Uterus (tissue), 4 donors: ENCODE measurements around the gene NBEA. TPM values are rescaled to one million over a fixed set of nuclear protein-coding genes. Genes with fewer than 3 reads are reported as not detected.

Source experiments
- DNase-seq, 2 donors: peaks; one replicate each; pipeline ENCODE4 v3.0.0-alpha.2; 2019 to 2020
- H3K27ac ChIP-seq, 2 donors: fragments of 200-600 bp; sonication (generic); 1 replicate in 1 of 2; 2 replicates in 1 of 2; pipeline ENCODE4 v1.5.1; 2016 to 2018
- H3K27me3 ChIP-seq, 2 donors: fragments of 200-600 bp; sonication (generic); one replicate each; pipeline ENCODE4 v1.5.1; 2018 to 2019; ENCODE audit warnings: control low read depth in 1 of 2
- H3K36me3 ChIP-seq, 2 donors: fragments of 200-600 bp; sonication (generic); one replicate each; pipeline ENCODE4 v1.5.1; 2019; ENCODE audit warnings: control low read depth in 1 of 2
- H3K4me1 ChIP-seq, 2 donors: fragments of 200-600 bp; sonication (generic); one replicate each; pipeline ENCODE4 v1.5.1; 2018 to 2019; ENCODE audit warnings: control low read depth in 1 of 2
- H3K4me3 ChIP-seq, 2 donors: fragments of 200-600 bp; sonication (generic); 1 replicate in 1 of 2; 2 replicates in 1 of 2; pipeline ENCODE4 v1.5.1; 2018 to 2019; ENCODE audit warnings: mild to moderate bottlenecking in 1 of 2
- H3K9me3 ChIP-seq, 2 donors: fragments of 200-600 bp; sonication (generic); one replicate each; pipeline ENCODE4 v1.5.1; 2019; ENCODE audit warnings: control low read depth in 1 of 2
- POLR2A ChIP-seq, 2 donors: fragments of 450-650 bp; IDR thresholded peaks; one replicate each; pipeline ENCODE4 v1.6.1; 2016; ENCODE audit warnings: antibody characterized with exemption in 2 of 2, mild to moderate bottlenecking in 1 of 2, moderate library complexity in 1 of 2
- intact Hi-C: fragments of 100-400 bp; cut with DNase I; formaldehyde crosslinking; loops from one replicate; pipeline ENCODE4 v1.15.1; 2023; ENCODE audit warnings: low total_unique reads
- total RNA-seq, 4 donors: library from RNA; depleted of rRNA in 3 of 4; stranded (reverse); fragments of >200 nt in 3 of 4; gene quantifications; one replicate each; pipeline versions ENCODE4 v1.1.0 to v1.2.4, GENCODE V29; 2014 to 2023
- TF ChIP-seq, protein P1 (sequence below), 4 experiments: fragments of 200-600 bp in 2 of 4; fragments of 450-650 bp in 2 of 4; sonication (generic) in 2 of 4; IDR thresholded peaks; one replicate each; pipeline ENCODE4 v1.5.1; 2016 to 2019; ENCODE audit warnings: antibody characterized with exemption in 4 of 4, mild to moderate bottlenecking in 2 of 4, moderate library complexity in 1 of 4
- donor health status: DM: yes; HTN: yes; CAD: no.

Gene NBEA
- total RNA-seq, 4 donors from 2014 or later: 15.6 to 58.1 (median 37.3) TPM

DNA sequence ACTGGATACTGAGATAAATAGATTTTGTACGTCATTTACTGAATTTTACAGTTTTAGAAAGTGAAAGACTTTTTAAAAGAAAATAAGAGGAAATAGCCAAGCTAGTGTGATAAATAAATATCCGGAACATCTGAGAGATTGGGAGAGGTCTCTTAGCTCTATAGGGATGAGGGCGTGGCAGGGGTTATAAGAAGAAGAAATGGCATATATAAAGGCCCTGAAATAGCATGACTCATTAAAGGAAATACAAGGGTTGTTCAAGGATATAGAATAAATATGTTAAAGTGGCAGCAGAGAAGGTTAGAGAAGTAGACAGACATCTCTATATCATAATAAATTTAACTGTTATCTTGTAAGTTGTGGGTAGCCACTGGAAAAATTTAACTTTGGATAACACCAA lies 390.1 kb downstream of the NBEA start:
- H3K27ac ChIP-seq: no peak overlapping the region

DNA sequence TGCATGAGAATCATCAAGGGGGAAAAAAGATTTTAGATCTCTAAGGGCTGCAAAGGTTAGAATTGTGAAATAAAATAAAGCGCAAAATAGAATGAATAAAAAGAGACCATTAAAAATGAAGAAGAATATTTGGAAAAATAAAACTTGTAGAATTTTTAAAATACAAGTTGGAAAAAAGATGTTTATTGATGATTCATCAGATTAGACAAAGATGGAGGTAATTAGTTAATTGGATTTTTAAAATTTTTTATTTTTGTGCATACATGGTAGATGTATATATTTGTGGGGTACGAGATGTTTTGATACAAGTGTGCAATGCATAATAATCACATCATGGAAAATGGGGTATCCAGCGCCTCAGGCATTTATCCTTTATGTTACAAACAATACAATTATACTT lies 391.1 kb downstream of the NBEA start:
- no peaks in the 10 kb centered on the region for H3K27me3 ChIP-seq
- intact Hi-C loops: no loop called here
- no peak overlapping the region for H3K27ac ChIP-seq
- TF ChIP-seq, protein P1, sequence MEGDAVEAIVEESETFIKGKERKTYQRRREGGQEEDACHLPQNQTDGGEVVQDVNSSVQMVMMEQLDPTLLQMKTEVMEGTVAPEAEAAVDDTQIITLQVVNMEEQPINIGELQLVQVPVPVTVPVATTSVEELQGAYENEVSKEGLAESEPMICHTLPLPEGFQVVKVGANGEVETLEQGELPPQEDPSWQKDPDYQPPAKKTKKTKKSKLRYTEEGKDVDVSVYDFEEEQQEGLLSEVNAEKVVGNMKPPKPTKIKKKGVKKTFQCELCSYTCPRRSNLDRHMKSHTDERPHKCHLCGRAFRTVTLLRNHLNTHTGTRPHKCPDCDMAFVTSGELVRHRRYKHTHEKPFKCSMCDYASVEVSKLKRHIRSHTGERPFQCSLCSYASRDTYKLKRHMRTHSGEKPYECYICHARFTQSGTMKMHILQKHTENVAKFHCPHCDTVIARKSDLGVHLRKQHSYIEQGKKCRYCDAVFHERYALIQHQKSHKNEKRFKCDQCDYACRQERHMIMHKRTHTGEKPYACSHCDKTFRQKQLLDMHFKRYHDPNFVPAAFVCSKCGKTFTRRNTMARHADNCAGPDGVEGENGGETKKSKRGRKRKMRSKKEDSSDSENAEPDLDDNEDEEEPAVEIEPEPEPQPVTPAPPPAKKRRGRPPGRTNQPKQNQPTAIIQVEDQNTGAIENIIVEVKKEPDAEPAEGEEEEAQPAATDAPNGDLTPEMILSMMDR (IDR thresholded peaks at IDR 0.05): no peak
- TF ChIP-seq POLR2A (IDR thresholded peaks at IDR 0.05): no peak
- no peak overlapping the region for H3K4me3 ChIP-seq
- no peaks in the 10 kb centered on the region for H3K4me1 ChIP-seq
- no peaks in the 10 kb centered on the region for H3K36me3 ChIP-seq
- no peaks in the 10 kb centered on the region for H3K9me3 ChIP-seq
- no peak for DNase-seq

More for the DNA sequence above, 390.1 kb downstream of the NBEA start:
- H3K9me3 ChIP-seq: no peaks in the 10 kb centered on the region
- H3K36me3 ChIP-seq: no peaks in the 10 kb centered on the region
- H3K4me1 ChIP-seq: no peaks in the 10 kb centered on the region
- no peak for DNase-seq
- H3K27me3 ChIP-seq: no peaks in the 10 kb centered on the region
- intact Hi-C loops: no loop called here
- TF ChIP-seq, protein P1 (IDR thresholded peaks at IDR 0.05): no peak
- TF ChIP-seq POLR2A (IDR thresholded peaks at IDR 0.05): no peak
- no peak overlapping the region for H3K4me3 ChIP-seq

DNA sequence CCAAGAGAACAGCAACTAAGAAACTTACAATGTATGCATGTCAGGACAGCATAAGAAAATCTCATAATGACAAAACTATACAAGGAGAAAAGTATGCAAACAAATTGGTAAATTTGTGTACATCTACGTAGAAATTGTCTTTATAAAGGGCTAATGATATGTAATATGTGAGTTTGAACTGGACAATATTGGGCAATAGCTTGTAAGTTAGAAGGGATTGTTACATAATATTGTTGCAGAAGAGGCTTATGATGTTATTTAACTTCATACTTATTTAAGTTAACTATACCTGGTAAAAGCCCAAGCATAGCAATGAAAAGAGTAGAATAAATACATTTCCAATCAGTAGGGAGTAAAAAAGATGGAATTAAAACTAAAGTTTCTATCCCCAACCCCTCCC lies 400.4 kb downstream of the NBEA start:
- no peak for DNase-seq
- Histone ChIP-seq H3K4me1 (no peaks in the 10 kb centered on the region), H3K9me3 (no peaks in the 10 kb centered on the region), H3K4me3 (no peak overlapping the region), H3K27ac (no peak overlapping the region), H3K27me3 (no peaks in the 10 kb centered on the region), H3K36me3 (no peaks in the 10 kb centered on the region)
- no peak for TF ChIP-seq POLR2A (IDR thresholded peaks at IDR 0.05)
- TF ChIP-seq, protein P1 (IDR thresholded peaks at IDR 0.05): no peak
- intact Hi-C loops: no loop called here

DNA sequence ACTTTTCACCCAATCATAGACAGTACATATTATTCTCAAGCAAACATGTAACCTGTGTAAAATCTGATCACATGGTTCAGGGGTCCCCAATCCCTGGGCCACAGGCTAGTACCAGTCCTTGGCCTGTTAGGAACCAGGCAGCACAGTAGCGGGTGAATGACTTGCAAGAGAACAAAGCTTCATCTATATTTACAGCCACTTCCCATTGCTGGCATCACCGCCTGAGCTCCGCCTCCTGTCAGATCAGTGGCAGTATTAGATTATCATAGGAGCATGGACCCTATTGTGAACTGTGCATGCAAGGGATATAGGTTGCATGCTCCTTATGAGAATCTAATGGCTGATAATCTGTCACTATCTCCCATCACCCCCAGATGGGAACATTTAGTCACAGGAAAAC lies 401.3 kb downstream of the NBEA start:
- no peak overlapping the region for H3K4me3 ChIP-seq
- TF ChIP-seq, protein P1 (IDR thresholded peaks at IDR 0.05): no peak
- TF ChIP-seq POLR2A (IDR thresholded peaks at IDR 0.05): no peak
- intact Hi-C loops: no loop called here

DNA sequence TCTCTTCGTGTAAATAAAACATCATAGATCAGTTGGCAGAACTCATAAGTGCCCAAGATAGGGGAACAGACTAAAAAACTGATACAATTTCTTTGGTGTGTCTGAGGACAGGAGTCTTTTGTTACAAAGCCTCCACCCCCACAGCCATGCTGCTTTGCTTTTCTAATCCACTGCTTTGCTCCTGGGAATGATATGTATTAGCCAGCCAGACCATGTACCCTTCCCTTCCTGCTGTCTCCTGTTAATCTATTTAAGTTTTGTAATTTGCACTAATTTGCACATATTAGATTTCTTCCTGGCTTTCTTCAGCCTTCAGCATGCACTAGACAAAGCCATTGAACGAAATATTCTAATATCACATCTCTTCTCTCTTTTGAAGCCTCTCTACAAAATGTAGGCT lies 403.9 kb downstream of the NBEA start:
- H3K36me3 ChIP-seq: no peaks in the 10 kb centered on the region
- TF ChIP-seq, protein P1 (IDR thresholded peaks at IDR 0.05): no peak
- TF ChIP-seq POLR2A (IDR thresholded peaks at IDR 0.05): no peak
- no peaks in the 10 kb centered on the region for H3K4me1 ChIP-seq
- H3K9me3 ChIP-seq: no peaks in the 10 kb centered on the region
- H3K4me3 ChIP-seq: no peak overlapping the region
- H3K27ac ChIP-seq: no peak overlapping the region
- no peak for DNase-seq
- intact Hi-C loops: no loop called here
- H3K27me3 ChIP-seq: no peaks in the 10 kb centered on the region

More for the DNA sequence above, 401.3 kb downstream of the NBEA start:
- H3K27me3 ChIP-seq: no peaks in the 10 kb centered on the region
- no peaks in the 10 kb centered on the region for H3K9me3 ChIP-seq
- no peaks in the 10 kb centered on the region for H3K36me3 ChIP-seq
- no peaks in the 10 kb centered on the region for H3K4me1 ChIP-seq
- DNase-seq: no peak
- H3K27ac ChIP-seq: no peak overlapping the region
